HG03565 (cell line): ENCODE results near the gene LSS.
"Not testable (repeated sequence)": the region's sequence is repeated elsewhere in the genome, so short reads cannot be mapped to it uniquely, and the experiment has no call there.

ENCODE experiments used
- ATAC-seq: cut with Tn5 transposase; IDR thresholded peaks from one replicate; pipeline ENCODE4 v1.9.1; 2021; ENCODE audit warnings: mild to moderate bottlenecking, moderate library complexity; ENCODE audit not compliant: unreplicated experiment

The LSS gene

GRCh38 chr21:46171996-46172862 lies 56.3 kb downstream of the LSS start:
- no peak for ATAC-seq

DNA sequence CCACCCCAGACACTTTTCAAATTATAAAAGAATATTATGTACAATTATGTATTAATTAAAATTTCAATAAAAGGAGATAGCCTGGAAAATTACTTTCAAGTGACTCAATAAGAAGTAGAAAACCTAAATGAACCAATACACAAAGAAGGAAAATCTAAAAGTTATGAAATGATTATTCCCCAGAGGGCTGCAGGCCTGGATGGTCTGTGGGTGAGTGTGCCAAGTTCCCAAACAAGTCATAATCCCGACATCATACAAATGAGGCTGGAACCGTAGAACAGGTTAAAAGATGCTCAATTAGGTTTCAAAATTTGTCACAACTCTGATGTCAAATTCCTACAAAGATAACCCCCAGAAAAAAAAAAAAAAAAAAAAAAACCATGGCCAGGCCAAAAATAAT lies 57.0 kb downstream of the LSS start:
- no peak for ATAC-seq

GRCh38 chr21:46170436-46171193 lies 58.0 kb downstream of the LSS start:
- not testable (repeated sequence) for ATAC-seq

GRCh38 chr21:46168659-46169386 lies 59.8 kb downstream of the LSS start:
- no peak for ATAC-seq

DNA sequence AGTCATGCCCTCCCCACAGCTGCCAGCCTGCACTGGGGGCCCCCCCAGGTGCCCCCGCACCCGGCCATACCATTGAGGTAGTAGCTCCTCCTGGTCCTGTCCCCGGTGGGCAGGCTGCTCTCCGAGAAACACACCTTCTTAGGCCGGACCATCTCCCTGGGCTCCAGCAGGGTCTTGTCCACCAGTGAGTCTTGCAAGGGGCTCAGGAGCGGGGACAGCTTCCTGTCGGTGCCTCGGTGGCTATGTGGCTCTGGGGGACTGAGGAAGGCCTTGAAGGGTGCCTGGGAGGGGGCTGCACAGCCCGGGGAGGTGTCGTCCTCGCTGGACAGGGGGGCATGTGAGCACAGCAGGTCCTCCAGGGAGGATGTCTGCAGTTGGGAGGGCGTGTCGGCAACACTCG lies 60.3 kb downstream of the LSS start:
- no peak for ATAC-seq

GRCh38 chr21:46165098-46165497 lies 63.5 kb downstream of the LSS start:
- ATAC-seq, result no peak

DNA sequence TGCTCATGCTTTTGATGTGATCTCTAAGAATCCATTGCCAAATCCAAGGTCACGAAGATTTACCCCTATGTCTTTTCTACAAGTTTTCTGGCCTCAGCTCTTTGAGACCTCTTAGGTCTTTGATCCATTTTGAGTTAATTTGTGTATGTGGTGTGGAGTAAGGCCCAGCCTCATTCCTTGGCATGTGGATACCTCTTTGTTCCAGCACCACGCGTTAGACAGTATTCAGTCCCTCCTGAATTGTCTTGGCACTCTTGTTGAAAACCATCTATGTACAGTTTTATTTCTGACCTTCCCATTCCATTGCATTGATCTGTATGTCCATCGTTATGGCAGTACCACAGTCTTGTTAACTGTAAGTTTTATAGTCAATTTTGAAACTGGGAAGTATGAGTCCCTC lies 65.2 kb downstream of the LSS start:
- no peak for ATAC-seq

- no peak for ATAC-seq
Observed at GRCh38 chr21:46161633-46162592, 66.7 kb downstream of the LSS start.

GRCh38 chr21:46160907-46161632 lies 67.5 kb downstream of the LSS start:
- no peak for ATAC-seq

DNA sequence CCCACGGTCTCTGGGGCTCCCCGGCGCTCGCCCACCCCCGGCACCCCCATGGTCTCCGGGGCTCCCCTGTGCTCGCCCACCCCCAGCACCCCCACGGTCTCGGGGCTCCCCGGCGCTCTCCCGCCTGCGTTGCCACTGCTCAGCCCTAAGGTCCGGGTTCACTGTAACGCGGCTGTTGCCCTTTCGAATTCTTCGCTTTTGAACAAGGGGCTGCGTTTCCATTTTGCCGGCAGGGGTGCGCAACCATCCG lies 68.0 kb downstream of the LSS start:
- ATAC-seq, result no peak

DNA sequence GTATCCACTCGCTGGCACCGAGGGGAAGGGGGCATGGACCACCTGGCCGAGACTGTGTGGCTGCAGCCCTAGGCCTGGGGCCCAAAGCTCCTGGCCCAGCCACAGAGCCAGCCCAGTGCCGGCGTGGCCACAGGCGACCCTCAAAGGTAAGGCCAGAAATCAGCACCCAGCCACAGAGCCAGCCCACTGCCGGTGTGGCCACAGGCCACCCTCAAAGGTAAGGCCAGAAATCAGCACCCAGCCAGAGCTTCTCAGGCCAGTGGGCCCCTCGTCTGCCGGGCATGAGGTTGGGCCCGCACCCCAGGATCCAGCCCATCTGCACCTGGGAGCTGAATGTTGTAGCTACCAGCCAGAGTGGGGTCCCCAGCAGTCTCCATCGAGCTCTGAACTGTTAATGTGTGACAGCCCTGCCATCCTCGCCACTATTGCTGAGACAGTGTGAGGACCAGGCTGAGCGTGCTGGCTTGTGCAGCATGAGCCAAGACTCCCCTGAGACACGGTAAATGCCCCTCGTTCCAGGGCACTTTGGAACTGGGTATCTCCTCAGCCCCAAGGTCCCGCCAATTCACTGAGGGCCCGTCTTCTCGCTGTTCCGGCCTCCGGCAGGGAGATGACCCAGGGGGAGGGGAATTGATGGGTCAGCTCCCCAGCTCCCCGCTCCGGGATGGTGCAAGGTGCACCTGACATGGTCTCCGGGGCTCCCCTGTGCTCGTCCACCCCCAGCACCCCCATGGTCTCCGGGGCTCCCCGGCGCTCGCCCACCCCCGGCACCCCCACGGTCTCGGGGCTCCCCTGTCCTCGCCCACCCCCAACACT lies 68.5 kb downstream of the LSS start:
- no peak for ATAC-seq

GRCh38 chr21:46159390-46159789 lies 69.2 kb downstream of the LSS start:
- no peak for ATAC-seq

DNA sequence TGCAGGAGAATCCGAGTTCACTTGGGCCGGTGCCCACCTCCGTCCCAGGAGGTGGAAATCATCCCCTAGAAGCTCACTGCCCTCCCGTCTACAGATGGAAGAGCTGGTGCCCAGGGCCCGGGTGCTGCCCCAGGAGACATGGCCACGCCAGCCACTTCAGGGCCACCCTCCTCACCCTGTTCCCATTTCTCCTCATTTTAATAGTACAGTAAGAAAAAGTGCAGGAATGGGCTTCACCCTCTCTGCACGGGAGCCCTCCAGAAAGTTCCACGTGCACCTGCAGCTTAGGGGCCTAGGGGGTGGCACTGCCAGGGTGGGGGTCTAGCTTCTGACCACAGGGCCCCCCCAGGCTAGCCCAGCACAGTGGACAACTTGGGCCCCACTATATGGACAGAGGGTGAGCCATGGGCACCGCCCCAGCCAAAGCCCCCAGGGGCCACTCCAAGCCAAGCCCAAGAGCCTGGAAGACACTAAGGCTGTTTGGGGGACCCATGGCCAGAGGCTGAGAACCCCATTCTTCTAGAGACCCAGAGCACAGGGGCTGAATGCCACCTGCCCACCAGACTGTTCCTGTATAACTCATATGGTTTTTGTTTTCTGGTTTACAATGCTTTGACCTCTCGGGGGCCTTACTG lies 69.8 kb downstream of the LSS start:
- ATAC-seq, result no peak

GRCh38 chr21:46157987-46158451 lies 70.6 kb downstream of the LSS start:
- no peak for ATAC-seq

- no peak for ATAC-seq
Observed at GRCh38 chr21:46157396-46157986, 71.1 kb downstream of the LSS start.

DNA sequence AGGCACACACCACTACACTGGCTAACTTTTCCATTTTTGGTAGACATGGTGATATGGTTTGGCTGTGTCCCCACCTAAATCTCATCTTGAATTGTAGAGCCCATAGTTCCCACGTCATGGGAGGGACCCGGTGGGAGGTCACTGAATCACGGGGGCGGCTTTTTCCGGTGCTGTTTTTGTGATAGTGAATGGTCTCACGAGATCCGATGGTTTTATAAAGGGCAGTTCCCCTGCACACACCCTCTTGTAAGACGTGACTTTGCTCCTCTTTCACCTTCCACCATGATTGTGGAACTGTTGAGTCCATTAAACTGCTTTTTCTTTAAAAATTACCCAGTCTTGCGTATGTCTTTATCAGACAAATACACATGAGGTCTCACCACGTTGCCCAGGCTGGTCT lies 71.9 kb downstream of the LSS start:
- no peak for ATAC-seq

DNA sequence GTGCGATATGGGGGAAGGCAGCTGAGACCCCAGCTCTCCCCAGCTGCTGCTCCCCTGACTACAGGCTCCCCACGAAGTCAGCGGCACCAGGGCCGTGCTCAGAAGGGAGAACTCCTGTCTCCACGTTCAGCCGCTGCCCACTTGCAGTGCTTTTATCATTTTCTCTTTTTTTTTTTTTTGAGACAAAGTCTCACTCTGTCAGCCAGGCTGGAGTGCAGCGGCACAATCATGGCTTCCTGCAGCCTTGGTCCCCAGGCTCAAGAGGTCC lies 72.3 kb downstream of the LSS start:
- no peak for ATAC-seq
